IPS-18a (cell line): ENCODE data around the gene SYNPO2.
"Not testable (repeated sequence)": the region's sequence is repeated elsewhere in the genome, so short reads cannot be mapped to it uniquely, and the experiment has no call there.

Experiments
- H3K27ac ChIP-seq: one replicate; pipeline ENCODE4 v1.5.1; 2013; ENCODE audit warnings: low read length
- H3K27me3 ChIP-seq: one replicate; pipeline ENCODE4 v1.6.1; 2013; ENCODE audit warnings: mild to moderate bottlenecking, low read length; ENCODE audit not compliant: control insufficient read depth, insufficient read depth
- H3K36me3 ChIP-seq: one replicate; pipeline ENCODE4 v1.6.1; 2013; ENCODE audit warnings: low read depth, low read length; ENCODE audit not compliant: control insufficient read depth
- H3K4me1 ChIP-seq: one replicate; pipeline ENCODE4 v1.6.1; 2013; ENCODE audit warnings: low read depth, low read length; ENCODE audit not compliant: control insufficient read depth
- H3K4me3 ChIP-seq: one replicate; pipeline ENCODE4 v1.5.1; 2013; ENCODE audit warnings: low read length
- H3K9ac ChIP-seq: one replicate; pipeline ENCODE4 v1.6.1; 2013; ENCODE audit warnings: mild to moderate bottlenecking, low read length, moderate library complexity
- H3K9me3 ChIP-seq: one replicate; pipeline ENCODE4 v1.6.1; 2013; ENCODE audit warnings: low read depth, low read length; ENCODE audit not compliant: control insufficient read depth

Gene SYNPO2

DNA sequence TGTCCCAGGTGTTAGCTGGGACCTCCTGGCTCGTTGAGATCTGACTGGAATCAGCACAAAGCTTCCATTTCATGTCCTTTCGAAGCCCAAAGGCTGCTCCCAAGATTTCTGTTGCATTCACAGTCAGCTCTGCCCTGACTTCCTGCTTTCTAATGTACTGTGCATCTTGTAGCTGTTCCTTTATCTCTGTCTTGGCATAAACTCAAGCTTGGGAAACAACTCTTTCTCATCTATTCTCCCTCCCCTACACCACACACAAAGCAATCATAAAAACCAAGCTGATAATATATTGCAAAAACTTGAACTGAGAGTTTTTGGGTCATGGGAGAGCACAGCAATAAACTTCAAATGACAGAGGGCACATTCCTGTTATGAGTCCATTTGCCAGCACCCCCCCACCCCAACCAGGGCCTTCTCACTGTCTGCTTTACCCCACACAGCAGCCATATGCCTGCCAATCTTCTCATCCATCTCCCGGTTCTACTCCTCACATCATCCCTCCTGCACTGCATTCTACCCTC is 76.3 kb downstream of the SYNPO2 start:
- Histone ChIP-seq H3K27me3 (no peaks in the 10 kb centered on the region), H3K9ac (no peak overlapping the region), H3K4me1 (peaks cover 22% of the 10 kb centered on the region), H3K9me3 (no peaks in the 10 kb centered on the region), H3K27ac (no peak overlapping the region), H3K4me3 (no peak overlapping the region), H3K36me3 (no peaks in the 10 kb centered on the region)

DNA sequence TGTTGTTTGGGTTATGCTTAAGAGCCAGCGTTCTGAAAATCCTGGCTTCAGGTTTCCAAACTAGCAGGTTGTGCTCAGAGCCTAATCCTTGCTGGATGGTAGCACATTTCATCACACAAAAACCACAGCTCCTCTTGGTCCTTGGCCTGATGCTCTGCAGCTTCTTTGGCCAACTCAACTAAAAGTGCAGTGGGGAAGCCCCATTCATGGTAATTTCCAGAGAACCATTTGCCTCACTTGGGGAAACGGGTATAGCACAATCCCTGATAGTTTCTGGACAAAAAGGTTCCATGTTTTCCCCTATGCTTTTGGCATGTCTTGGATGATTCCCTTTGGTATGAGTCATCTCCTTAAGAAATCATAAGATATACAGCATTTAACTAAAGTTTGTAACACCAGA is 78.7 kb downstream of the SYNPO2 start:
- Histone ChIP-seq H3K27me3 (no peaks in the 10 kb centered on the region), H3K27ac (no peak overlapping the region), H3K36me3 (no peaks in the 10 kb centered on the region), H3K4me3 (no peak overlapping the region), H3K9me3 (no peaks in the 10 kb centered on the region), H3K9ac (no peak overlapping the region), H3K4me1 (peaks cover 22% of the 10 kb centered on the region)

DNA sequence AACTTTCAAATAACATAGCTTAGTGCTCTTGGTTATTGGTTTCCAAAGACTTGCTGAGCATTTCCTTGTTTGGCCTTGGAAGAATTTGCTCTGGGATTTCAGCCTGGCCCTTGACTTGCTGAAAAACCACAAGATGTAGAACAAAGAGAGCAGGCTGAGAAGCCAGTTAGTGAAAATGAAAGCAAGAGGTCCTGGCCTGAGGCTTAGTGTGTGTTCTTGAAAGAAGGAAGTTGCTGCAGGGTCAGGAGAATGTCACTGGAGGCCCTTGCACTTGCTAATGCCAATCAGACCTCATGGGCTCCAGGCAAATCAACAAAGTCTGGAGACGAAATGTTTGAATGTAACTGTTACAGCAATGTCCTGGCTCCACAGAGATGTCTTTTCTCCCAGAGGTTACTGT is 79.4 kb downstream of the SYNPO2 start:
- Histone ChIP-seq H3K27ac (no peak overlapping the region), H3K4me3 (no peak overlapping the region)

DNA sequence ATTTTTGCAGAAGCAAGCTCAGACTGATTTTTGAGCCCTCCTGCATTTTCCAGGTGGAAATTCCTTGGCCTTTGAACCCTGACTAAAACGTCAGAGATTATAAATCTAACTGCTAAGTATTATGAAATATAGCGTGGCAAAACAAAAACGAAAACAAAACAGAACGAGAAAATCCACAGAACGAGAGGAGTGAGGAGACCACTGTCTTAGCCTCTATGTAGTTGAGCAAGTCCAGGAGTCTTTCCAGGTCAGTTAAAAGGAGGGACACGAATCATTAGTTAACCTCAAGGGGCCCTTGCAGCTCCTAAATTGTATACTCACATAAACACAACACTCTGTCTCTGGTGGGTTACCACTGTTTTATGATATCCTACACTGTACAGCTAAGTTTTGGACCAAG is 80.2 kb downstream of the SYNPO2 start:
- H3K4me1 ChIP-seq: peaks cover 22% of the 10 kb centered on the region
- no peak overlapping the region for H3K4me3 ChIP-seq
- no peaks in the 10 kb centered on the region for H3K9me3 ChIP-seq
- no peak overlapping the region for H3K27ac ChIP-seq
- H3K27me3 ChIP-seq: no peaks in the 10 kb centered on the region
- no peak overlapping the region for H3K9ac ChIP-seq
- no peaks in the 10 kb centered on the region for H3K36me3 ChIP-seq

More for the DNA sequence above, 79.4 kb downstream of the SYNPO2 start:
- H3K9me3 ChIP-seq: no peaks in the 10 kb centered on the region
- H3K9ac ChIP-seq: no peak overlapping the region
- no peaks in the 10 kb centered on the region for H3K27me3 ChIP-seq
- H3K36me3 ChIP-seq: no peaks in the 10 kb centered on the region
- H3K4me1 ChIP-seq: peaks cover 22% of the 10 kb centered on the region

DNA sequence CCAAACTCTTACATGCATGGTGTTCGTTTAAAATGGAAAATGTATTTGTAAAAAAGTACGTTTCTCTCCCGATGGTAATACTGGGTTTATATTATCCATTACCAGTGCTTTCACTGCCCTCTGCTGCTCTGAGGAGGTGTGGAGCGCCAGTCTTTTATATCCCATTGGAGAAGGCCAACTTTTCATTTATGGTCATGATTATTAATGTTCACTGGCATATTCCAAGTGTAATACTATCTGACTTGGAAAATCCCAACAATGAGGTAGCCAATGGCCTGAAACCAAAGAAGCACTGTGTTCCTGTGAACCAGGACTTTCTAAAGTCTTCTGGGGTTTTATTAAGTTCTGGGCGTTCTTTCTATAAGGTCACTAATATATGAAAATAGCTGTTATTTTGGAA is 80.7 kb downstream of the SYNPO2 start:
- Histone ChIP-seq H3K4me3 (no peak overlapping the region), H3K27me3 (no peaks in the 10 kb centered on the region), H3K27ac (no peak overlapping the region), H3K36me3 (no peaks in the 10 kb centered on the region), H3K4me1 (peaks cover 22% of the 10 kb centered on the region), H3K9me3 (no peaks in the 10 kb centered on the region), H3K9ac (no peak overlapping the region)

DNA sequence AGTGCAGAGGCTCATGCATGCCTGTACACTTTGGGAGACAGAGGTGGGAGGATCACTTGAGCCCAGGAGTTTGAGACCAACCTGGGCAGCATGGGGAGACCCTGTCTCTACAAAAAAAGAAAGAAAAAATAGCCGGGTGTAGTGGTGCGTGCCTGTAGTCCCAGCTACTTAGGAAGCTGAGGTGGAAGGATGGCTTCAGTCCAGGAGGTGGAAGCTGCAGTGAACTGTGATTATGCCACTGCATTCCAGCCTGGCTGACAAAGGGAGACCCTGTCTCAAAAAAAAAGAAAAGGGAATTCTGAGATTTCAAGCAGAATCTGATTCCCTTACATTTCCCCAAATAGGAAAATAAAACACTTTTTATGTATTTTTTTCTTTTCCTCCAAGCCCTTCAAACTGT is 83.5 kb downstream of the SYNPO2 start:
- Histone ChIP-seq H3K4me3 (no peak overlapping the region), H3K36me3 (no peaks in the 10 kb centered on the region), H3K27me3 (no peaks in the 10 kb centered on the region), H3K27ac (no peak overlapping the region), H3K9ac (no peak overlapping the region), H3K9me3 (no peaks in the 10 kb centered on the region), H3K4me1 (peaks cover 20% of the 10 kb centered on the region)

DNA sequence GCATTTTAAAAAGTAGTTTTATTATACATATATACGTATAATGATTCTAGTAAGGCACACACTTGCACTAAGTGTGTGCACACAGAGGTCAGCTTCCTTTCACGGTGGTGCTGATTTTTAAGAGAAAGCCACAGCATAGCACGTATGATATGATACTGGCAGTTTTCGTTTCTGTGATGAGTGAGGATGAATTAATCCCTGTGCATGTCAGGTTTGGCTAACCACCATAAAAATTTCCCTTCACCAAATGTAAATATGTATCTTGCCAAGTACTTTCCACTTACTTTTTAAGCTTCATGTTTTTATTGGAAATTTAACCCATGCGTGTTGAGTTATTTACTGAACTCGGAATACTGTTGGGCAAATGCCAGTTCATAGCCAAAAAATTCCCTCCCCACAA is 84.6 kb downstream of the SYNPO2 start:
- no peaks in the 10 kb centered on the region for H3K27me3 ChIP-seq
- no peak overlapping the region for H3K9ac ChIP-seq
- no peaks in the 10 kb centered on the region for H3K9me3 ChIP-seq
- H3K27ac ChIP-seq: no peak overlapping the region
- H3K36me3 ChIP-seq: no peaks in the 10 kb centered on the region
- peaks cover 9% of the 10 kb centered on the region for H3K4me1 ChIP-seq
- H3K4me3 ChIP-seq: no peak overlapping the region

DNA sequence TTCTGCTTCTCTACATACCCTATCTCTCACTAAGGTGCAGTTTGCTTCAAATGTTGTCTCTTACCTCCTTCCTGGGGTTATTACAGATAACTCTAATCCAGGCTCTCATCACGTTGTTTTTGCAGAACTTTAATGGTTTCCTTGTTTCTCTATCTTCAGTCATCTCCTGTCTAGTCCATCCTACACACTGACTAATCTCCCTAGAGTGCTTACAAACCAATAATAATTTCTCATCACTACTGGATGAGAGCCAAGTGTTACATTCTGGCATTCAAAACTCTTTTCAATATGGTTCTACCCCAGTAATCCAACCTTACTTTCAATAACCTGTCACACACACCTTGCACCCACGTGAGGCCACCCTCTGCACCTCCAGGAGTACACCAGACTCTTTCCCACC is 86.1 kb downstream of the SYNPO2 start:
- Histone ChIP-seq H3K4me1 (no peaks in the 10 kb centered on the region), H3K9ac (no peak overlapping the region), H3K9me3 (no peaks in the 10 kb centered on the region), H3K4me3 (no peak overlapping the region), H3K27me3 (no peaks in the 10 kb centered on the region), H3K27ac (no peak overlapping the region), H3K36me3 (no peaks in the 10 kb centered on the region)

DNA sequence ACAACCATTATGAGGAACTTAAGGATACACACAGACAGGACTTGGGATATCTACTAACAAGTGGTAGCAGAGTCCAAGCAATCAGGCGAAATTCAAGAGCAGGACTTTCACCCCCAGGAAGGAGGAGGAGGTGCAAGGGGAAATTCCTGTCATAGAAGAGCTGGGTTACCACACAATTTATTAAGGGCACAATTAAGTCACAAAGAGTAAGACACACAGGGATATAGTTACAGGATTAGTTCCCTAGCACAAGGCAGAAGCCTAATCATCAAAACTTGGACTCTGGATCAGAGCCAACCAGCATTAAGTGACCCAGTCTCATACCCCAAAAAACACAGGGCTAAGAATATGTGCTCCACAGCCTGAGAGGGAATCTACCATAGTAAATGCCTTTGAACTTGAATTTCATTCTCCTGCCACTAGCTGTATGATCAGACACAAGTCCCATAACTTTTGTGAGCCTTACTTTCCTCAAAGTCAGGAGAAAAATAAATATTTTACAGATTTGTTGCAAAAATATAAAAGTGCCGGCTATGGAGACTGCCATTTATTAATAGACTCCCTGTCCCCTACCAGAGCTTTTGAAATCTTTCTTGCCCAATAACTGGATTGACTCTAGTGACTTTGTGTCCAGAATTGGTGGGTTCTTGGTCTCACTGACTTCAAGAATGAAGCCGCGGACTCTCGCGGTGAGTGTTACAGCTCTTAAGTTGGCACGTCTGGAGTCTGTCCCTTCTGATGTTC is 87.0 kb downstream of the SYNPO2 start:
- Histone ChIP-seq H3K9me3 (no peaks in the 10 kb centered on the region), H3K27me3 (no peaks in the 10 kb centered on the region), H3K9ac (no peak overlapping the region), H3K36me3 (no peaks in the 10 kb centered on the region), H3K27ac (no peak overlapping the region), H3K4me1 (no peaks in the 10 kb centered on the region), H3K4me3 (no peak overlapping the region)

DNA sequence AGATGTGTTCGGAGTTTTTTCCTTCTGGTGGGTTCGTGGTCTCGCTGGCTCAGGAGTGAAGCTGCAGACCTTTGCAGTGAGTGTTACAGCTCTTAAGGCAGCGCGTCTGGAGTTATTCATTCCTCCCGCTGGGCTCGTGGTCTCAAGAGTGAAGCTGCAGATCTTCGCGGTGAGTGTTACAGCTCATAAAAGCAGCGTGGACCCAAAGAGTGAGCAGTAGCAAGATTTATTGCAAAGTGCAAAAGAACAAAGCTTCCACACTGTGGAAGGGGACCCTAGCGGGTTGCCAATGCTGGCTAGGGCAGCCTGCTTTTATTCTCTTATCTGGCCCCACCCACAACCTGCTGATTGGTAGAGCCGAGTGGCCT is 87.5 kb downstream of the SYNPO2 start:
- not testable (repeated sequence) for H3K9ac ChIP-seq, H3K4me1 ChIP-seq, H3K4me3 ChIP-seq, H3K9me3 ChIP-seq, H3K27ac ChIP-seq, H3K36me3 ChIP-seq, H3K27me3 ChIP-seq

DNA sequence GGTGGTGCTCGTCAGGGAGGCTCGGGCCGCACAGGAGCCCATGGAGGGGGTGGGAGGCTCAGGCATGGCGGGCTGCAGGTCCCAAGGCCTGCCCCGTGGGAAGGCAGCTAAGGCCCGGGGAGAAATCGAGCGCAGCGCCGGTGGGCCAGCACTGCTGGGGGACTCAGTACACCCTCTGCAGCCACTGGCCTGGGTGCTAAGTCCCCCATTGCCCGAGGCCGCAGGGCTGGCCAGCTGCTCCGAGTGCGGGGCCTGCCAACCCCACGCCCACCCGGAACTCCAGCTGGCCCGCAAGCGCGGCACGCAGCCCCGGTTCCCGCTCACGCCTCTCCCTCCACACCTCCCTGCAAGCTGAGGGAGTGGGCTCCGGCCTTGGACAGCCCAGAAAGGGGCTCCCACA is 88.4 kb downstream of the SYNPO2 start:
- H3K4me1 ChIP-seq, H3K4me3 ChIP-seq, H3K27me3 ChIP-seq, H3K9ac ChIP-seq, H3K27ac ChIP-seq, H3K9me3 ChIP-seq, H3K36me3 ChIP-seq: not testable (repeated sequence)

DNA sequence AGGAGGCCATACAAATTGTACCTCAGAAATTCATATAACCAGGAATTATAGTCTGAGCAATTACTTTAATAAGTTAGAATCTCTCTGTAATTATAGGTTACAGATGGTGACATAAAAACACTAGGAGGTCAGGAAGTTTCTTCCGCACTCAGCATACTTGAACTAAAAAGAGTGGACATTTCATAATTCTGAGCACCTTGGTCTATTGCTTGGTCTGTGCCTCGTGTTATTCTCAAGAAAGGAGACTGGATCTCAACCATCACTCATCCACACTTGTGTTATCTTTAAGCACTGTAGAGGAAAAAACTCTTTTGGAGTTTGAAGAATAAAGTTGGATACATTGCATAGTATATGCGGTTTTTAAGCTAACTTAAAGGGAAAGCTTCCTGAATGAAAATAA is 91.1 kb downstream of the SYNPO2 start:
- H3K27ac ChIP-seq: no peak overlapping the region
- no peak overlapping the region for H3K4me3 ChIP-seq
- no peaks in the 10 kb centered on the region for H3K9me3 ChIP-seq
- no peaks in the 10 kb centered on the region for H3K4me1 ChIP-seq
- H3K36me3 ChIP-seq: no peaks in the 10 kb centered on the region
- no peak overlapping the region for H3K9ac ChIP-seq
- no peaks in the 10 kb centered on the region for H3K27me3 ChIP-seq
